Thyroid gland (tissue), 4 donors: ENCODE data around the gene LRRC2. TPM values are rescaled to one million over a fixed set of nuclear protein-coding genes. Genes with fewer than 3 reads are reported as not detected.

ENCODE experiments used
- DNase-seq, 2 donors: peaks; one replicate each; pipeline ENCODE4 v3.0.0-alpha.2; 2019
- H3K27ac ChIP-seq, 3 donors: fragments of 200-600 bp; sonication (generic); 1 replicate in 2 of 3; 2 replicates in 1 of 3; pipeline ENCODE4 v1.5.1; 2016 to 2019; ENCODE audit warnings: mild to moderate bottlenecking in 1 of 3, moderate library complexity in 1 of 3
- H3K27me3 ChIP-seq: fragments of 200-600 bp; sonication (generic); one replicate; pipeline ENCODE4 v1.5.1; 2019
- H3K36me3 ChIP-seq, 2 donors: fragments of 200-600 bp; sonication (generic); one replicate each; pipeline ENCODE4 v1.5.1; 2016 to 2019
- H3K4me1 ChIP-seq, 2 donors: fragments of 200-600 bp; sonication (generic); one replicate each; pipeline ENCODE4 v1.5.1; 2017 to 2019
- H3K4me3 ChIP-seq, 3 donors: fragments of 200-600 bp; sonication (generic); replicated peaks in 1 of 3; 1 replicate in 2 of 3; 2 replicates in 1 of 3; pipeline ENCODE4 v1.5.1; 2016; ENCODE audit warnings: mild to moderate bottlenecking in 1 of 3
- H3K9me3 ChIP-seq: fragments of 200-600 bp; sonication (generic); one replicate; pipeline ENCODE4 v1.5.1; 2017
- CTCF ChIP-seq, 6 experiments: fragments of 200-600 bp in 3 of 6; fragments of 450-650 bp in 3 of 6; sonication (generic) in 3 of 6; IDR thresholded peaks; one replicate each; pipeline ENCODE4 v1.5.1; 2016 to 2019; ENCODE audit warnings: antibody characterized with exemption in 6 of 6, mild to moderate bottlenecking in 2 of 6, inconsistent platforms in 1 of 6, moderate library complexity in 1 of 6
- POLR2A ChIP-seq, 2 donors: fragments of 450-650 bp; IDR thresholded peaks; one replicate each; pipeline ENCODE4 v1.6.1; 2017; ENCODE audit warnings: antibody characterized with exemption in 2 of 2, mild to moderate bottlenecking in 2 of 2, moderate library complexity in 1 of 2
- WGBS, 2 donors: methylation state at CpG; one replicate each; pipeline ENCODE4 v1.1.5; 2017; 5-methylcytosine and 5-hydroxymethylcytosine counted together
- intact Hi-C: fragments of 100-400 bp; cut with DNase I; formaldehyde crosslinking; loops from one replicate; pipeline ENCODE4 v1.15.1; 2023
- total RNA-seq, 4 donors: library from RNA; depleted of rRNA; stranded (reverse); fragments of >200 nt; gene quantifications; one replicate each; pipeline ENCODE4 v1.2.3, GENCODE V29; 2016

Gene LRRC2
- total RNA-seq, 4 donors from 2014 or later, result 25.0 to 37.4 (median 31.0) TPM

GRCh38 chr3:46490338-46491084, 75.6 kb downstream of the LRRC2 start:
- DNase-seq, result no peak
- Histone ChIP-seq H3K27ac (no peak overlapping the region), H3K27me3 (no peaks in the 10 kb centered on the region), H3K9me3 (no peaks in the 10 kb centered on the region), H3K4me1 (peaks cover 20 to 30% of the 10 kb centered on the region in 2 donors), H3K4me3 (no peak overlapping the region), H3K36me3 (no peaks in the 10 kb centered on the region)
- TF ChIP-seq POLR2A (IDR thresholded peaks at IDR 0.05) (no peak), CTCF (IDR thresholded peaks at IDR 0.05) (no peak)
- intact Hi-C loops, result loop anchor here (10.0 kb wide), 1 partner anchor 64 kb away; no protein-coding TSS in a partner anchor
- WGBS, 2 donors, result 82 to 86% methylated on average over 6 of the region's 6 CpGs

GRCh38 chr3:46489875-46490274, 76.2 kb downstream of the LRRC2 start:
- 87 to 97% methylated on average over 1 of the region's 1 CpG for WGBS, 2 donors
- no peak overlapping the region for H3K4me3 ChIP-seq

GRCh38 chr3:46489381-46489780, 76.7 kb downstream of the LRRC2 start:
- H3K4me1 ChIP-seq, result peaks cover 30 to 41% of the 10 kb centered on the region in 2 donors
- no peak for DNase-seq
- 94 to 97% methylated on average over 3 to 4 of the region's 4 CpGs for WGBS, 2 donors
- H3K36me3 ChIP-seq, result no peaks in the 10 kb centered on the region
- intact Hi-C loops, result loop anchor here (2.0 kb wide), 1 partner anchor 139 kb away; no protein-coding TSS in a partner anchor
- TF ChIP-seq CTCF (IDR thresholded peaks at IDR 0.05) (no peak), POLR2A (IDR thresholded peaks at IDR 0.05) (no peak)
- no peaks in the 10 kb centered on the region for H3K27me3 ChIP-seq
- peak overlapping the region; percentile 42 to 69 (median 57) for H3K27ac ChIP-seq
- H3K9me3 ChIP-seq, result no peaks in the 10 kb centered on the region
- no peak overlapping the region for H3K4me3 ChIP-seq

More at GRCh38 chr3:46489875-46490274, 76.2 kb downstream of the LRRC2 start:
- no peaks in the 10 kb centered on the region for H3K9me3 ChIP-seq
- no peaks in the 10 kb centered on the region for H3K36me3 ChIP-seq
- TF ChIP-seq CTCF (IDR thresholded peaks at IDR 0.05), result no peak
- TF ChIP-seq POLR2A (IDR thresholded peaks at IDR 0.05), result no peak
- intact Hi-C loops, result loop anchor here (2.0 to 10.0 kb wide), 2 partner anchors 65 to 139 kb away; no protein-coding TSS in a partner anchor
- no peaks in the 10 kb centered on the region for H3K27me3 ChIP-seq
- DNase-seq, result no peak
- H3K4me1 ChIP-seq, result peaks cover 25 to 36% of the 10 kb centered on the region in 2 donors
- H3K27ac ChIP-seq, result peak overlapping the region in 2 of 3 donors; percentile 42 to 57

- TF ChIP-seq CTCF (IDR thresholded peaks at IDR 0.05) (peak; percentile 93 to 100 (median 99)), POLR2A (IDR thresholded peaks at IDR 0.05) (peak in 1 of 2 donors; percentile 21)
- intact Hi-C loops, result loop anchor here (2.0 kb wide), 1 partner anchor 140 kb away; no protein-coding TSS in a partner anchor
- Histone ChIP-seq H3K27me3 (no peaks in the 10 kb centered on the region), H3K4me3 (no peak overlapping the region), H3K9me3 (no peaks in the 10 kb centered on the region), H3K27ac (peak overlapping the region; percentile 42 to 69 (median 57)), H3K4me1 (peaks cover 35 to 46% of the 10 kb centered on the region in 2 donors), H3K36me3 (no peaks in the 10 kb centered on the region)
- WGBS, 2 donors, result 8 to 15% methylated on average over 22 to 26 of the region's 26 CpGs
- DNase-seq, result peak; percentile 98
Observed at GRCh38 chr3:46488735-46489361, 77.3 kb downstream of the LRRC2 start.
